Measurements from ENCODE around the gene PDZRN3. TPM values are rescaled to one million over a fixed set of nuclear protein-coding genes. Genes with fewer than 3 reads are reported as not detected.

The PDZRN3 gene
- total and polyA plus RNA-seq, 8 donors, result 4.5 to 10.9 (median 7.4) TPM

- Histone ChIP-seq H3K9me3 (no peaks in the 10 kb centered on the region), H3K4me3 (no peak overlapping the region), H3K27me3 (no peaks in the 10 kb centered on the region), H3K4me1 (no peaks in the 10 kb centered on the region), H3K36me3 (no peaks in the 10 kb centered on the region), H3K27ac (no peak overlapping the region)
- WGBS, 2 donors, result 80 to 81% methylated on average over 4 of the region's 4 CpGs
- intact Hi-C loops (cut with DNase I), result no loop called here
- no peak for TF ChIP-seq CTCF (IDR thresholded peaks at IDR 0.05)
- DNase-seq (no peak), ATAC-seq (peak in 1 of 4 donors; percentile 19), FAIRE-seq (no peak)
These were observed 163.2 kb downstream of the PDZRN3 start for GRCh38 chr3:73461547-73461946.

GRCh38 chr3:73459711-73460110 lies 165.0 kb downstream of the PDZRN3 start:
- Histone ChIP-seq H3K36me3 (no peaks in the 10 kb centered on the region), H3K4me3 (no peak overlapping the region), H3K27me3 (no peaks in the 10 kb centered on the region), H3K9me3 (no peaks in the 10 kb centered on the region), H3K4me1 (no peaks in the 10 kb centered on the region), H3K27ac (no peak overlapping the region)
- DNase-seq (no peak), ATAC-seq (no peak), FAIRE-seq (no peak)
- 96 to 98% methylated on average over 2 of the region's 2 CpGs for WGBS, 2 donors
- no peak for TF ChIP-seq CTCF (IDR thresholded peaks at IDR 0.05)
- intact Hi-C loops (cut with DNase I), result loop anchor here in 1 of 3 donors (5.0 kb wide), 1 partner anchor 38 kb away; no protein-coding TSS in a partner anchor

- intact Hi-C loops (cut with DNase I), result no loop called here
- H3K27me3 ChIP-seq, result no peaks in the 10 kb centered on the region
- no peaks in the 10 kb centered on the region for H3K36me3 ChIP-seq
- WGBS, 2 donors, result 74 to 83% methylated on average over 4 of the region's 4 CpGs
- no peak overlapping the region for H3K4me3 ChIP-seq
- H3K9me3 ChIP-seq, result no peaks in the 10 kb centered on the region
- FAIRE-seq (no peak), DNase-seq (no peak), ATAC-seq (peak in 2 of 4 donors; percentile 9 to 34)
- H3K27ac ChIP-seq, result no peak overlapping the region
- TF ChIP-seq CTCF (IDR thresholded peaks at IDR 0.05), result no peak
- H3K4me1 ChIP-seq, result peaks cover 0 to 14% (median 0%) of the 10 kb centered on the region in 3 donors
These were observed 171.1 kb downstream of the PDZRN3 start for GRCh38 chr3:73453666-73454065.

GRCh38 chr3:73452729-73453128 lies 172.0 kb downstream of the PDZRN3 start:
- no peaks in the 10 kb centered on the region for H3K27me3 ChIP-seq
- no peaks in the 10 kb centered on the region for H3K9me3 ChIP-seq
- H3K4me3 ChIP-seq, result no peak overlapping the region
- 61 to 66% methylated on average over 3 of the region's 3 CpGs for WGBS, 2 donors
- ATAC-seq (peak in 1 of 4 donors; percentile 14), DNase-seq (no peak), FAIRE-seq (no peak)
- H3K36me3 ChIP-seq, result no peaks in the 10 kb centered on the region
- intact Hi-C loops (cut with DNase I), result no loop called here
- H3K4me1 ChIP-seq, result peaks cover 0 to 14% (median 0%) of the 10 kb centered on the region in 3 donors
- no peak overlapping the region for H3K27ac ChIP-seq
- TF ChIP-seq CTCF (IDR thresholded peaks at IDR 0.05), result no peak

- 21 to 22% methylated on average over 3 of the region's 3 CpGs for WGBS, 2 donors
- TF ChIP-seq CTCF (IDR thresholded peaks at IDR 0.05), result no peak
- H3K4me3 ChIP-seq, result no peak overlapping the region
- H3K27me3 ChIP-seq, result no peaks in the 10 kb centered on the region
- H3K4me1 ChIP-seq, result peaks cover 0 to 14% (median 0%) of the 10 kb centered on the region in 3 donors
- FAIRE-seq (no peak), ATAC-seq (peak; percentile 31 to 69 (median 54)), DNase-seq (no peak)
- intact Hi-C loops (cut with DNase I), result no loop called here
- H3K36me3 ChIP-seq, result no peaks in the 10 kb centered on the region
- no peak overlapping the region for H3K27ac ChIP-seq
- H3K9me3 ChIP-seq, result no peaks in the 10 kb centered on the region
These were observed 173.3 kb downstream of the PDZRN3 start for GRCh38 chr3:73451301-73451944.

All from pancreas (tissue), 10 donors.